Measurements from ENCODE around the gene HECW1.
"Not testable (repeated sequence)": the region's sequence is repeated elsewhere in the genome, so short reads cannot be mapped to it uniquely, and the experiment has no call there.

Gene HECW1

DNA sequence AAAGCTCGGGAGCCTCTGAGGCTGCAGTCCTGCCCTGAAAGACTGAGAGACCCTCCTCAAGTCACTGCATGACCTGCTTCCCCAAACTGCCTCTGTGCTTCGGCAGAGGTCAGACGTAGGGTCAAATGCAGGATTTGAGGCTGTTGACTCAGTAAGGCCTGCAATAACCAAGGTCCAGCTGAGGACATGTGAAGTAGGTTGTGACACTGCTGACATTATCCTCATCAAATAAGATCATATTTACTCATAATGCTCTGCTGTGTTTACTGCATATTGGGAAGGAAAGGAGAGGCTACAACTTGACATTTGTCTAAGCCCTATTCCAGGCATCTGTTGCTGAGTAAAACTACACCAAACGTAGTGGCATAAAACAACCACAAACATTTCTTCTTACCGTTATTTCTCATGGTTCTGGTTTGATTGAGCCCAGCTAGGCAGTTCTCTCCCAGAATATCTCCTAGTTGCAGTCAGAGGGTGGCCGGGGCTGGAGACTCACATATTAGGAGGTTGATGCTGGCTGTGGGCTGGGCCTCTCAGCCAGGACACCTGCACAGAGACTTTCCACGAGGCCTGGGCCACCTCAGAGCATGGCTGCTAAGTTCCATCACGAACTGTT lies 348.4 kb downstream of the HECW1 start:
- DNase-seq (ENCODE audit: low read depth in 1 of 2, low spot score in 1 of 2), result no peak

DNA sequence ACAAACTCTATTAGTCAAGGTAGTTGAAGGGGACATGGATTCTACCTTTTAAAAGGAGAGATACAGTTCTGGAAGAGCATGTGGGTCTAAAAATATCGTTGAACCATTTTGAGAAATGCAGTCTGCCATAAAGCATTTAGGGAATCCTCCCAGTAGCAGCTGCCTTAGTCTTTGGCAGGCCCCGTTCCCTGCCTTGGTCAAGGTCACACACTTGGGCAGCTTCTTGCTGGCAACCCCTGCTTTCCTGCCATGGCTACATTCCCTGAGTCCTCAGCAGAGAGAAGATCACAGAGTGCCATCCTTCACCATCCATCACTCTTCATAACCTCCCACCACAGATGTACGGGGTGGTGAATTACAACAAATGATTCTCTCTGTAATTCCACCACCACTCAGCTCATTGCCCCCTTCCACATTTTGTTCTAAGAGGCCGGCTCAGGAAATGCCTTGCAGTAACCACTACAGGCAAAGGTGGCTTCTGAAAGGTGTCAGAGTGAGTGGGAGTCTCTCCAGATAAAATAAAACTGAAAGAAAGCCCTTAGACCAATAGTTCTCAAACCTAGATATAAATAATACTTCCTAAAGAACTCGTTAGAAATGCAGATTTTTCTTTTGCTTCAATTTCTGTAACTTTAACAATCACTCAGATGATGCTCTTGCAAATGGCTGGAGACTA lies 349.0 kb downstream of the HECW1 start:
- no peak for DNase-seq (ENCODE audit: low read depth in 1 of 2, low spot score in 1 of 2)

GRCh38 chr7:43462836-43463235 lies 350.4 kb downstream of the HECW1 start:
- no peak for DNase-seq (ENCODE audit: low read depth in 1 of 2, low spot score in 1 of 2)

DNA sequence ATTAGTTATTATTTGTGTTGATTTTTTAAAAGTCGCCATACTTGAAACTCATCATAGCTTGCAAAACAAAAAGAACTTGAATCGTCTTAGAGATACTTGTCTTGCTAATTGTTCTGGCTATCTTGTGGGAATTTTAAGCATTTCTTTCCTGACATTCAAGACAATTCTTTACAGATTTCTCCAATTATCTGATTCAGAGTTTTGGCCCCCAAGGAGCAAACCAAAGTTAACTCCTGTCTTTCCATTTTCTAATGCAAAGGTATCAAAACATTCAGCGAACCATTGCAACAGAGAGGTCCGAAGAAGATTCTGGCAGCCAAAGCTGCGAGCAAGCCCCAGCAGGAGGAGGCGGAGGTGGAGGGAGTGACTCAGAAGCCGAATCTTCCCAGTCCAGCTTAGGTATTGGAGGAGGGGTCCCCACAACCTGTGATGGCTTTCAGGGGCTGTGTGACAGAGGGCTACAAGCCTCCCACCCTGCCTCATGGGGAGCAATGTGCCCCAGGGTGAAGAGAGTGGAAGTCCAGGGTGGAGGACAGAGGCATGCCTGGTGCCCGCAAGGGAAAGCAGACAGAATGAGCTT lies 351.0 kb downstream of the HECW1 start:
- DNase-seq (ENCODE audit: low read depth in 1 of 2, low spot score in 1 of 2), result no peak

GRCh38 chr7:43465581-43466554 lies 353.4 kb downstream of the HECW1 start:
- DNase-seq (ENCODE audit: low read depth in 1 of 2, low spot score in 1 of 2), result no peak

GRCh38 chr7:43467406-43467805 lies 355.0 kb downstream of the HECW1 start:
- DNase-seq (ENCODE audit: low read depth in 1 of 2, low spot score in 1 of 2), result no peak

- DNase-seq (ENCODE audit: low read depth in 1 of 2, low spot score in 1 of 2), result no peak
Observed at GRCh38 chr7:43467846-43468245, 355.4 kb downstream of the HECW1 start.

GRCh38 chr7:43469051-43469450 lies 356.6 kb downstream of the HECW1 start:
- DNase-seq (ENCODE audit: low read depth in 1 of 2, low spot score in 1 of 2), result no peak

DNA sequence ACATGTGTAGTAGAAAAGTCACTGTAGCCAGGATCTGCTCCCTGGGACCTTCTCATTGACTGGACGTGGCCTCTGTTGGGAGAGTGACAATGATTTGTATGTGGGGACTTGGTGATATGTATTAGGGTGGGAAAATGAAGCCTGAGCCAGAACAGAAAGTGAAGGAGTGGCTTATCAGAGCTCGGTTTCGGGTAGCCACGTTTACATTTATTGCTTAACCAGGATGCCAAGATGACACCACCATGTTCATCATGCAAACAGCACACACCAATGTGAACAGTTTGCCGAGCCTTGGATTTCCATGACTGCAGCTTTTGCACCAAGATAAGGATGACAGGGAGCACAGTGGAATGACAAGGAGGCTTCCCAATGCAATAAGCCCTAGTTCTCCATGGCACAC lies 357.7 kb downstream of the HECW1 start:
- DNase-seq (ENCODE audit: low read depth in 1 of 2, low spot score in 1 of 2), result no peak

GRCh38 chr7:43475983-43476382 lies 363.5 kb downstream of the HECW1 start:
- no peak for DNase-seq (ENCODE audit: low read depth in 1 of 2, low spot score in 1 of 2)

- DNase-seq (ENCODE audit: low read depth in 1 of 2, low spot score in 1 of 2), result no peak
Observed at GRCh38 chr7:43476896-43477295, 364.4 kb downstream of the HECW1 start.

GRCh38 chr7:43479042-43479441 lies 366.6 kb downstream of the HECW1 start:
- DNase-seq (ENCODE audit: low read depth in 1 of 2, low spot score in 1 of 2), result no peak

DNA sequence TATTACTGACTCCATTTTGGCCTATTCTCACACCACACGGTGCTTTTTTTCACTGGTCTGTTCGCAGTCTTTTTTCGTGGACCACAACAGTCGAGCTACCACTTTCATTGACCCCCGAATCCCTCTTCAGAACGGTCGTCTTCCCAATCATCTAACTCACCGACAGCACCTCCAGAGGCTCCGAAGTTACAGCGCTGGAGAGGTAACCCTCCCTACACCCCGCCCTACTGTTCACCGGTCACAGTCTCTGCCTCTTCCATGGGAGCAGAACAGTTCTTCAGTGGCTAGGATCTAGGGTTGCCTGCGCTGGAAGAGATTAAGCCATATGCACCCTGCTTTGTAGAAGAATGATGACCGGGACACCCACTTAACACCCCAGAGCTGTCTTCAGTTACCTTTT lies 367.1 kb downstream of the HECW1 start:
- DNase-seq (ENCODE audit: low read depth in 1 of 2, low spot score in 1 of 2), result no peak

DNA sequence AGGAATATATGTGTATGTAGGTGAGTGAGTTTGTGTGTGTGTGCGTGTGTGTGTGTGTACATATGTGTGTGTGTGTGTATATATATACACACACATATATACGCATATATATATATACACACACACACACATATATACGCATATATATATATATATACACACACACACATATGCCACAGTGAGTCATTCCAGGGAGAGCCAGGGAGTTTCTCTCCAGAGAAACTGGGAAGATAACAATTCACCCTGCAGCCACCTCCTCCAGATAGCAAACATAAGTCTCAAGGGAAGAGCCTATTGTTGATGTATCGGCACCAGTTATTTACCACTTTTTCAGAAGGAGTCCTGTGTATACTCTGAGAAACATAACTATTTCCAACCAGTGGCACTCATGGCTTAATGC lies 368.1 kb downstream of the HECW1 start:
- no peak for DNase-seq (ENCODE audit: low read depth in 1 of 2, low spot score in 1 of 2)

- no peak for DNase-seq (ENCODE audit: low read depth in 1 of 2, low spot score in 1 of 2)
Observed at GRCh38 chr7:43481902-43482678, 369.6 kb downstream of the HECW1 start.

GRCh38 chr7:43482679-43483252 lies 370.3 kb downstream of the HECW1 start:
- no peak for DNase-seq (ENCODE audit: low read depth in 1 of 2, low spot score in 1 of 2)

DNA sequence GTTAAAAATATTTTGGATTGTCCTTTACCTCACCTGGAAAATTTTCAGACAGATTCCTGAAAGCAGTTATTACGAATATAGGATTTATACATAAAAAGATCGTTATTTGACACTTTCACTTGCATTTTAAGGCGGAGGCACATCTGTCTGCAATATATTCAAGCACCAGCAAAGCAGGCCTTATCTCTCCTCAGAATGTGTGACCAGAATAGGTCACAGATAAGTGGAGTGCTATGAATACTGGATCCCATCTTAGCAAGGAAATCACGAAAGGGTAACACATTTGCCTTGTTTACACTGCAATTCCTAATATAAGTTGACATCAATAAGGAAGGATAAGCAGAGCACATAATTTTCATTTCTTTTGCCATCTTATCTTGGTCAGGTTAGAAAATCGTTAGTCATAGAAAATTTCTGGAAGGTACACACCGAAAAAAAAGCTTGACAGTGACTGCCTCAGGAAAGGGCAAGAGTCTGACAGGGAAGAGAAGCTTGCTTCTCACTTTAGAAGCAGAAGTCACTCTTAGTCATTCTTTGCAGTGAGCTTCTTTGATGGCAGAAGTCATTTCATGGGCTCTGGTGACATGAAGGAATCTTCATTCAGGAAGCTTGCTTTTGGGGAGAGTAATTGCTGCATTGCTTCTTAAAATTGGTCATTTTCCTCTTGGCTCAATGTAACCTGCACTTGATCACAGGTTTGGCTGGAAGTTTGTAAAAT lies 372.4 kb downstream of the HECW1 start:
- no peak for DNase-seq (ENCODE audit: low read depth in 1 of 2, low spot score in 1 of 2)

DNA sequence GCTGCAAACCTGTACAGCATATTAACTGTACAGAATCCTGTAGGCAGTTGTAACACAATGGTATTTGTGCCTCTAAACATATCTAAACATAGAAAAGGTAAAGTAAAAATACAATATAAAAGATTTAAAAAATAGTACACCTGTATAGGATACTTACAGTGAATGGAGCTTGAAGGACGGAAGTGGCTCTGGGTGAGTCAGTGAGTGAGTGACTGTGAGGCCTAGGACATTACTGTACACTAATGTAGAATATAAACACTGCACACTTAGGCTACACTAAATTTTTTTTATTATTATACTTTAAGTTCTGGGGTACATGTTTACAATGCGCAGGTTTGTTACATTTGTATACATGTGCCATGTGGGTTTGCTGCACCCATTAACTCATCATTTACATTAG lies 373.1 kb downstream of the HECW1 start:
- no peak for DNase-seq (ENCODE audit: low read depth in 1 of 2, low spot score in 1 of 2)

DNA sequence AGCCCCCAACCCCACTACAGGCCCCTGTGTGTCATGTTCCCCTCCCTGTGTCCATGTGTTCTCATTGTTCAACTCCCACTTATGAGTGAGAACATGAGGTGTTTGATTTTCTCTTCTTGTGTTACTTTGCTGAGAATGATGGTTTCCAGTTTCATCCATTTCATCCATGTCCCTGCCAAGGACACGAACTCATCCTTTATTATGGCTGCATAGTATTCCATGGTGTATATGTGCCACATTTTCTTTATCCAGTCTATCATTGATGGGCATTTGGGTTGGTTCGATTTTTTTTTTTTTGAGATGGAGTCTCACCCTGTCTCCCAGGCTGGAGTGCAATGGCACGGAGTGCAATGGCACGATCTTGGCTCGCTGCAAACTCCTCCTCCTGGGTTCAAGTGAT lies 373.6 kb downstream of the HECW1 start:
- not testable (repeated sequence) for DNase-seq (ENCODE audit: low read depth in 1 of 2, low spot score in 1 of 2)

DNA sequence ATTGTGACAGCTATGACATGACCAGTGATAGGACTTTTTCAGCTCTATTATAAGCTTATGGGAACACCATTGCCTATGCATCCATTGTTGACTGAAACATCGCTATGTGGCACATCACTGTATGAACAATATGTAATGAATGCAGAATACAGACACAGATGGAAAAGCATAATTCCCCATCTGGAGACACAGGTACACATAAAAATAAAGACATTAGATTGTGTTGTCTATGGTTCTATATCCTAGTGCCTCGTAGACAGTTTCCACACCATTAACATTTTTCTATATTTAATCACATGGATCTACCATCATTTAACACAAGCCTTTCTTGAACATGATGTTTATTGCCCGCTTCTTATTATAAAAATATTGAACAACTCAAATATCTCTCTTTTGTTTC lies 374.2 kb downstream of the HECW1 start:
- DNase-seq (ENCODE audit: low read depth in 1 of 2, low spot score in 1 of 2), result no peak

All from activated CD4-positive, alpha-beta T cell treated with anti-CD3 and anti-CD28 coated beads, Interleukin-2, amount 50 U/mL, for 24 hours (primary cell).